Measurements from ENCODE around the gene FAM174C. TPM values are rescaled to one million over a fixed set of nuclear protein-coding genes. Genes with fewer than 3 reads are reported as not detected.
A peak's percentile ranks its signal among the peaks of the same experiment; 100 is the strongest.

FAM174C gene
- total RNA-seq, 3 donors from 2014 or later (not counting 1 experiment from before 2014, with no cell fraction given) = 26.6 to 33.4 (median 27.1) TPM

DNA sequence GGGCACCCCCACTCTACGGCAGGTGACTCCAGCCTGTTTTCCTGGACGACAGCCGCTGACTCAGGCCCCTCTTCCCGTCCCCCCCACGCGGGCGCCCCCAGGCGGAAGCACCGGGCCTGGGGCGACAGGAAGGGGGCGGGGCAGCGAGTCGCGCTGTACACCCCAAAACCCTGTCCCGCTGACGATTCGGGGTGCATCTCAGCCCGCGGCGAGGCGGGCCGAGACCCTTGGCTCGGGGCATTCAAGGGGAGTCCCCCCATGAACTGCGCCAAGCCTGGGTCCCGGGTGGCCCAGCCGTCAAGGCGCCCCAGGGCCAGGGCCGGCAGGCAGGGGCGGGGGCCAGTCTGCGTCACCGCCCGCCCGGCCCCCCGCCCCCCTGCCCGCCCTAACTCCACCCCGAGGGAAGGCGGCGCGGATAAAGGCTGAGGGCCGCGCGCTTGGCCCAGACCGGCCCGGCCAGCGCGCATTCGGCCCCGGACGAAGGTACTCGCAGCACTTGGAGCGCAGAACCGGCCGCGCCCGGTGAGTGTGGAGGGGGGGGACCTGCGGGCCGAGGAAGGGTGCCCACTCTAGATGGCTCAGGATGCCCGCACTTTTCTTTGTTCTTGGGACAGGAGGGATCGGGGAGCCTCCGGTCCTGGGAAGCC is 27.1 kb upstream of the FAM174C start, which contains the start of gene MIDN:
TSS of gene MIDN (plus strand) at position 445 of the 647 bp plus-strand sequence. CDS start 1,714 bp downstream, outside the sequence.
- Histone ChIP-seq H3K4me3 (ENCODE audit: low read length) (peak within 1 kb of the TSS; percentile 67), H3K27me3 (ENCODE audit: control insufficient read depth, insufficient read depth, low read length) (no peaks in the 10 kb centered on the region), H3K27ac (ENCODE audit: low read length) (peak within 1 kb of the TSS; percentile 96), H3K9me3 (ENCODE audit: control insufficient read depth, insufficient read depth, low read length) (no peaks in the 10 kb centered on the region), H3K4me1 (ENCODE audit: control insufficient read depth, insufficient read depth, low read length) (peaks cover 48% of the 10 kb centered on the region), H3K36me3 (ENCODE audit: control insufficient read depth, insufficient read depth, low read length) (peaks cover 14% of the 10 kb centered on the region)
- Mint-ChIP-seq H3K4me3 (peak within 1 kb of the TSS; percentile 83), H3K4me1 (peaks cover 5 to 21% of the 10 kb centered on the region in 2 donors), H3K36me3 (no peaks in the 10 kb centered on the region), H3K9me3 (no peaks in the 10 kb centered on the region), H3K27me3 (ENCODE audit: low read depth in 2 of 2) (no peaks in the 10 kb centered on the region), H3K27ac (peak within 1 kb of the TSS; percentile 88 to 97)
- WGBS (ENCODE audit: insufficient coverage) = under 1% methylated on average over 54 of the region's 60 CpGs
- TF ChIP-seq CTCF (IDR thresholded peaks at IDR 0.05) = no peak
- ATAC-seq = peak; percentile 16 to 37 (median 23)
- peak; percentile 83 to 84 for DNase-seq
- intact Hi-C loops (cut with micrococcal nuclease) = loop anchor here (5.0 to 10.0 kb wide), 2 partner anchors 226 to 323 kb away; partner anchors contain the start of genes ARID3A, RNU6-2 and TMEM259

- H3K36me3 ChIP-seq (ENCODE audit: control insufficient read depth, insufficient read depth, low read length) = peaks cover 14% of the 10 kb centered on the region
- peak; percentile 89 to 94 for DNase-seq
- peaks cover 48% of the 10 kb centered on the region for H3K4me1 ChIP-seq (ENCODE audit: control insufficient read depth, insufficient read depth, low read length)
- peak; percentile 20 to 58 (median 41) for ATAC-seq
- intact Hi-C loops (cut with micrococcal nuclease) = loop anchor here (1.0 to 10.0 kb wide), 3 partner anchors 17 to 324 kb away; partner anchors contain the start of genes ARID3A, RNU6-2 and TMEM259
- Mint-ChIP-seq H3K27ac (peak overlapping the region; percentile 73 to 88), H3K27me3 (ENCODE audit: low read depth in 2 of 2) (no peaks in the 10 kb centered on the region), H3K4me3 (peak overlapping the region; percentile 83), H3K9me3 (no peaks in the 10 kb centered on the region), H3K4me1 (peaks cover 5 to 27% of the 10 kb centered on the region in 2 donors), H3K36me3 (no peaks in the 10 kb centered on the region)
- H3K27me3 ChIP-seq (ENCODE audit: control insufficient read depth, insufficient read depth, low read length) = no peaks in the 10 kb centered on the region
- WGBS (ENCODE audit: insufficient coverage) = under 1% methylated on average over 73 of the region's 74 CpGs
- no peaks in the 10 kb centered on the region for H3K9me3 ChIP-seq (ENCODE audit: control insufficient read depth, insufficient read depth, low read length)
- TF ChIP-seq CTCF (IDR thresholded peaks at IDR 0.05) = peak; percentile 82
- peak overlapping the region; percentile 67 for H3K4me3 ChIP-seq (ENCODE audit: low read length)
- peak overlapping the region; percentile 96 for H3K27ac ChIP-seq (ENCODE audit: low read length)
These were observed 26.5 kb upstream of the FAM174C start for GRCh38 chr19:1248786-1249297.

DNA sequence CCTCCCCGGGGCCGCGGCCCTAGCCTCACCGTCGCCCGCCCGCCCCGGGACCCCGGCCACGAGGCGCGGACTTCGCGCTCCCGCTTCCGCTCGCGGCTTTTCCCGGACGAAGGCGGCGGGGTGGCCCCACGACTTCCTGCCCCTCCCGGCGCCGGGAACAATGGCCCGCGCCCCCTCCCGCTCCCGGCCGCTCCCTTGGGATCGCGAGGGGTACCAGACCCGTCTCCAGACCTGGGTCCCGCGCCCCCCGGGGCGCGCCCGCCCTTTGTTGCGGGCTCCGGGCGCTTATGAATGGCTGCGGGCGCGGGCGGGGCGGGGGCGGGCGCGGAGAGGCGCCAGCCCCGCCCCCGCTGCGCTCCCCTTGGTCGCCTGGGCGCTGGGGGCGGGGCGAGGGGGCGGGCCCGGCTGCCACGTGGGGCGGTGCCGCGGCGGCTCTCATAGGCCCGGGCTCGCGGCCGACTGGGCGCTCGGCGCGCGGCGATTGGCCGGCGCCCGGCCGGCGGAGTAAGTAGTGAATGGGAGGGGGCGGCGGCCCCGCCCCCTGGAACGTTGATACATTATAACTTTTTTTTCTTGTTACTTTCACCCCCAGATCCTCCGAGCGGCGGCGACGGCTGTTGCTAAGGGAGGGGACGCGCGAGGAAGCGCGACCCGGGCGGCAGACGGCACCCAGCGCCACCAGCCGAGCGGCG is 25.9 kb upstream of the FAM174C start:
- Mint-ChIP-seq H3K27me3 (ENCODE audit: low read depth in 2 of 2) (no peaks in the 10 kb centered on the region), H3K36me3 (no peaks in the 10 kb centered on the region), H3K4me1 (peaks cover 3 to 25% of the 10 kb centered on the region in 2 donors), H3K9me3 (no peaks in the 10 kb centered on the region), H3K27ac (peak overlapping the region; percentile 88 to 97), H3K4me3 (peak overlapping the region; percentile 91)
- H3K4me1 ChIP-seq (ENCODE audit: control insufficient read depth, insufficient read depth, low read length) = peaks cover 48% of the 10 kb centered on the region
- no peaks in the 10 kb centered on the region for H3K27me3 ChIP-seq (ENCODE audit: control insufficient read depth, insufficient read depth, low read length)
- under 1% methylated on average over 102 of the region's 102 CpGs for WGBS (ENCODE audit: insufficient coverage)
- no peak for TF ChIP-seq CTCF (IDR thresholded peaks at IDR 0.05)
- H3K27ac ChIP-seq (ENCODE audit: low read length) = peak overlapping the region; percentile 93
- DNase-seq = peak; percentile 92 to 98
- ATAC-seq = peak; percentile 45 to 76 (median 57)
- intact Hi-C loops (cut with micrococcal nuclease) = loop anchor here (1.0 to 10.0 kb wide), 3 partner anchors 17 to 325 kb away; partner anchors contain the start of genes ARID3A, RNU6-2 and TMEM259
- peaks cover 14% of the 10 kb centered on the region for H3K36me3 ChIP-seq (ENCODE audit: control insufficient read depth, insufficient read depth, low read length)
- no peaks in the 10 kb centered on the region for H3K9me3 ChIP-seq (ENCODE audit: control insufficient read depth, insufficient read depth, low read length)
- peak overlapping the region; percentile 88 for H3K4me3 ChIP-seq (ENCODE audit: low read length)
